ENCODE results near the gene RRP1. TPM values are rescaled to one million over a fixed set of nuclear protein-coding genes. Genes with fewer than 3 reads are reported as not detected.
"Not testable (repeated sequence)": the region's sequence is repeated elsewhere in the genome, so short reads cannot be mapped to it uniquely, and the experiment has no call there.

Gene RRP1
- total and polyA plus RNA-seq, 2 donors (not counting 1 experiment from before 2014, with no cell fraction given) = 8.6 to 12.7 TPM

- Histone ChIP-seq H2AFZ (ENCODE audit: low read length) (no peak overlapping the region), H3K4me1 (ENCODE audit: control insufficient read depth, extremely low read depth, insufficient read depth, low read length) (no peaks in the 10 kb centered on the region), H3K27me3 (ENCODE audit: control insufficient read depth, insufficient read depth, low read length) (no peaks in the 10 kb centered on the region), H4K20me1 (ENCODE audit: control insufficient read depth, extremely low read depth, insufficient read depth, low read length) (no peaks in the 10 kb centered on the region), H3K4me2 (ENCODE audit: extremely low read depth, insufficient read depth, low read length) (no peak overlapping the region), H3K9ac (ENCODE audit: insufficient read depth, low read length) (no peak overlapping the region), H3K4me3 (replicated peaks in 1 of 4; ENCODE audit: control extremely low read depth in 1 of 4, insufficient read depth in 1 of 4, low read depth in 3 of 4, low read length in 4 of 4) (no peak overlapping the region), H3K27ac (ENCODE audit: insufficient read depth, low read length) (no peak overlapping the region), H3K9me3 (ENCODE audit: control insufficient read depth, insufficient read depth, low read depth, low read length) (no peaks in the 10 kb centered on the region), H3K79me2 (ENCODE audit: control insufficient read depth, insufficient read depth, low read length) (no peaks in the 10 kb centered on the region), H3K36me3 (ENCODE audit: control insufficient read depth, insufficient read depth, low read length) (no peaks in the 10 kb centered on the region)
- DNase-seq (ENCODE audit: low read depth in 2 of 2) = peak in 1 of 2 donors; percentile 4
- TF ChIP-seq, protein P1, sequence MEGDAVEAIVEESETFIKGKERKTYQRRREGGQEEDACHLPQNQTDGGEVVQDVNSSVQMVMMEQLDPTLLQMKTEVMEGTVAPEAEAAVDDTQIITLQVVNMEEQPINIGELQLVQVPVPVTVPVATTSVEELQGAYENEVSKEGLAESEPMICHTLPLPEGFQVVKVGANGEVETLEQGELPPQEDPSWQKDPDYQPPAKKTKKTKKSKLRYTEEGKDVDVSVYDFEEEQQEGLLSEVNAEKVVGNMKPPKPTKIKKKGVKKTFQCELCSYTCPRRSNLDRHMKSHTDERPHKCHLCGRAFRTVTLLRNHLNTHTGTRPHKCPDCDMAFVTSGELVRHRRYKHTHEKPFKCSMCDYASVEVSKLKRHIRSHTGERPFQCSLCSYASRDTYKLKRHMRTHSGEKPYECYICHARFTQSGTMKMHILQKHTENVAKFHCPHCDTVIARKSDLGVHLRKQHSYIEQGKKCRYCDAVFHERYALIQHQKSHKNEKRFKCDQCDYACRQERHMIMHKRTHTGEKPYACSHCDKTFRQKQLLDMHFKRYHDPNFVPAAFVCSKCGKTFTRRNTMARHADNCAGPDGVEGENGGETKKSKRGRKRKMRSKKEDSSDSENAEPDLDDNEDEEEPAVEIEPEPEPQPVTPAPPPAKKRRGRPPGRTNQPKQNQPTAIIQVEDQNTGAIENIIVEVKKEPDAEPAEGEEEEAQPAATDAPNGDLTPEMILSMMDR (conservative IDR thresholded peaks at IDR 0.05 in 1 of 2, IDR thresholded peaks at IDR 0.05 in 1 of 2; ENCODE audit: low read depth in 1 of 2, low read length in 2 of 2) = no peak
- no peak for TF ChIP-seq EZH2 (IDR thresholded peaks at IDR 0.05; ENCODE audit: low read length, missing control alignments)
These were observed 53.4 kb downstream of the RRP1 start for GRCh38 chr21:43842742-43843141.

GRCh38 chr21:43844906-43845305 is 55.5 kb downstream of the RRP1 start:
- not testable (repeated sequence) for H3K9ac ChIP-seq (ENCODE audit: insufficient read depth, low read length); H3K36me3 ChIP-seq (ENCODE audit: control insufficient read depth, insufficient read depth, low read length); DNase-seq (ENCODE audit: low read depth in 2 of 2)

GRCh38 chr21:43845386-43845785 is 56.0 kb downstream of the RRP1 start:
- no peaks in the 10 kb centered on the region for H3K27me3 ChIP-seq (ENCODE audit: control insufficient read depth, insufficient read depth, low read length)
- no peaks in the 10 kb centered on the region for H3K36me3 ChIP-seq (ENCODE audit: control insufficient read depth, insufficient read depth, low read length)
- TF ChIP-seq, protein P1 (conservative IDR thresholded peaks at IDR 0.05 in 1 of 2, IDR thresholded peaks at IDR 0.05 in 1 of 2; ENCODE audit: low read depth in 1 of 2, low read length in 2 of 2) = no peak
- TF ChIP-seq EZH2 (IDR thresholded peaks at IDR 0.05; ENCODE audit: low read length, missing control alignments) = no peak
- H3K9me3 ChIP-seq (ENCODE audit: control insufficient read depth, insufficient read depth, low read depth, low read length) = no peaks in the 10 kb centered on the region
- no peak overlapping the region for H3K4me3 ChIP-seq (replicated peaks in 1 of 4; ENCODE audit: control extremely low read depth in 1 of 4, insufficient read depth in 1 of 4, low read depth in 3 of 4, low read length in 4 of 4)
- no peaks in the 10 kb centered on the region for H3K79me2 ChIP-seq (ENCODE audit: control insufficient read depth, insufficient read depth, low read length)
- no peaks in the 10 kb centered on the region for H4K20me1 ChIP-seq (ENCODE audit: control insufficient read depth, extremely low read depth, insufficient read depth, low read length)
- no peak for DNase-seq (ENCODE audit: low read depth in 2 of 2)
- no peak overlapping the region for H3K4me2 ChIP-seq (ENCODE audit: extremely low read depth, insufficient read depth, low read length)
- no peak overlapping the region for H2AFZ ChIP-seq (ENCODE audit: low read length)
- H3K9ac ChIP-seq (ENCODE audit: insufficient read depth, low read length) = no peak overlapping the region
- H3K27ac ChIP-seq (ENCODE audit: insufficient read depth, low read length) = no peak overlapping the region
- no peaks in the 10 kb centered on the region for H3K4me1 ChIP-seq (ENCODE audit: control insufficient read depth, extremely low read depth, insufficient read depth, low read length)

More at GRCh38 chr21:43844906-43845305, 55.5 kb downstream of the RRP1 start:
- not testable (repeated sequence) for H3K27me3 ChIP-seq (ENCODE audit: control insufficient read depth, insufficient read depth, low read length); H4K20me1 ChIP-seq (ENCODE audit: control insufficient read depth, extremely low read depth, insufficient read depth, low read length); H3K27ac ChIP-seq (ENCODE audit: insufficient read depth, low read length); H3K9me3 ChIP-seq (ENCODE audit: control insufficient read depth, insufficient read depth, low read depth, low read length); H3K4me2 ChIP-seq (ENCODE audit: extremely low read depth, insufficient read depth, low read length); H3K79me2 ChIP-seq (ENCODE audit: control insufficient read depth, insufficient read depth, low read length); H3K4me3 ChIP-seq (replicated peaks in 1 of 4; ENCODE audit: control extremely low read depth in 1 of 4, insufficient read depth in 1 of 4, low read depth in 3 of 4, low read length in 4 of 4); H3K4me1 ChIP-seq (ENCODE audit: control insufficient read depth, extremely low read depth, insufficient read depth, low read length); H2AFZ ChIP-seq (ENCODE audit: low read length)
- TF ChIP-seq, protein P1 (conservative IDR thresholded peaks at IDR 0.05 in 1 of 2, IDR thresholded peaks at IDR 0.05 in 1 of 2; ENCODE audit: low read depth in 1 of 2, low read length in 2 of 2) = peak in 1 of 2 donors; percentile 5

Data from fibroblast of lung (primary cell).